GM12875 (cell line): ENCODE results near the gene KLHL7.

Experiments
- H3K4me3 ChIP-seq: one replicate; pipeline ENCODE4 v1.5.1; 2011; ENCODE audit warnings: low read depth, low read length, control low read depth
- TF ChIP-seq, protein P1 (sequence below): IDR thresholded peaks from 2 replicates; pipeline ENCODE4 v1.5.1; 2011; ENCODE audit warnings: low read depth, mild to moderate bottlenecking, control low read depth, inconsistent platforms, low read length, moderate library complexity, borderline replicate concordance; ENCODE audit not compliant: insufficient read depth

Gene KLHL7

DNA sequence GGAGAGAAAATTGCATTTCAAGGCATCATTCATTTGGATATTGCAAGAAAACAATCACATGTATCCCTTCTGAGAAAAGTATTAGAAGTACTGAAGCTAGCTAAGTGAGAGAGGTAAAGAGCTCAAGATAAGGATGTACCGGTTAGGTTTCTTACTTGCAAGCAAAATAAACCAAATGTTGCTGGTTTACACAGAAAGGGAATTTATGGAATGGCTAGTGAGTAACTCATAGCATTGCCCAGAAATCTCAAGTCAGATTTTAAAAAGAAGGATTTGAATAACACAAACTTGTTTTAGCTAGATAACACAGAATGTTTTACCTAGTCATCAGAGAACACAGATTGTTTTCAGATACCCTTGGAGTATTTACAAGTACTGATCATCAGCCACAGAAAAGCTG lies 30.6 kb downstream of the KLHL7 start:
- H3K4me3 ChIP-seq, result no peak overlapping the region
- TF ChIP-seq, protein P1, sequence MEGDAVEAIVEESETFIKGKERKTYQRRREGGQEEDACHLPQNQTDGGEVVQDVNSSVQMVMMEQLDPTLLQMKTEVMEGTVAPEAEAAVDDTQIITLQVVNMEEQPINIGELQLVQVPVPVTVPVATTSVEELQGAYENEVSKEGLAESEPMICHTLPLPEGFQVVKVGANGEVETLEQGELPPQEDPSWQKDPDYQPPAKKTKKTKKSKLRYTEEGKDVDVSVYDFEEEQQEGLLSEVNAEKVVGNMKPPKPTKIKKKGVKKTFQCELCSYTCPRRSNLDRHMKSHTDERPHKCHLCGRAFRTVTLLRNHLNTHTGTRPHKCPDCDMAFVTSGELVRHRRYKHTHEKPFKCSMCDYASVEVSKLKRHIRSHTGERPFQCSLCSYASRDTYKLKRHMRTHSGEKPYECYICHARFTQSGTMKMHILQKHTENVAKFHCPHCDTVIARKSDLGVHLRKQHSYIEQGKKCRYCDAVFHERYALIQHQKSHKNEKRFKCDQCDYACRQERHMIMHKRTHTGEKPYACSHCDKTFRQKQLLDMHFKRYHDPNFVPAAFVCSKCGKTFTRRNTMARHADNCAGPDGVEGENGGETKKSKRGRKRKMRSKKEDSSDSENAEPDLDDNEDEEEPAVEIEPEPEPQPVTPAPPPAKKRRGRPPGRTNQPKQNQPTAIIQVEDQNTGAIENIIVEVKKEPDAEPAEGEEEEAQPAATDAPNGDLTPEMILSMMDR, result no peak

DNA sequence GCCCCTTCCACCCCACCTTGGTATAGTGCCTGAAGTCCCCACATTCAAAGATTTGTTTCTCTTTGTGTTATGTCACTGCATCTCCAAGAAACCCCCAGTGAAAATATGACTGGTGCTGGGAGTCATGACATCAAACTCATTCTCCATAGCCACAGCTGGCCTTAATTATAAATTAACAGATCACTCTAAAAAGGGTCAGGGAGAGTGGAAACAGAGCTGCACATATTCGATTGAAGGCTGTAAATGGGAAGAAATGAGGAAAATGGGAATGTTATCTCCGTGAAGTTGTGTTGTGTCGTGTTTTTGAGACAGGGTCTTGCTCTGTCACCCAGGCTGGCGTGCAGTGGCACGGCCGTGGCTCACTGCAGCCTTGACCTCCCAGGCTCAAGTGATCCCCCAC lies 52.1 kb downstream of the KLHL7 start:
- H3K4me3 ChIP-seq, result no peak overlapping the region
- TF ChIP-seq, protein P1, result no peak

GRCh38 chr7:23158546-23158945 lies 53.0 kb downstream of the KLHL7 start:
- TF ChIP-seq, protein P1, result no peak
- no peak overlapping the region for H3K4me3 ChIP-seq

DNA sequence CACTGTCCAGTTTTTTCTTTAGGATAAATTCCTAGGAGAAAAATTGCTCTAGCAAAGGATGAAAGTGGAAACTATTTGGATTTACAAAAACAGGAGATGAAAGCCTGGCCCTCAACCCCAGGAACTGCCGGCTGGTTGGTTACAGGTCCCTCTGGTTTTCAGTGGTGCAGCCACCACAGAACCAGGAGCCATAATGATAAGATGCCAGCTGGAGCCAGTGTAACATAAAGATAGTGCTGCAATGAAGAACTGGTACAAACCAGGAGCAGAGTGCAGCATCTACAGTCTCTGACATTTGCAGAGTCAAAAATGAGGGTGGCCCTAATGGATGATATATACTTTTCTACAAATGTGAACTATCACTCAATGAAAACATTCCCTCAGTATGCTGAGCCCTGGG lies 55.9 kb downstream of the KLHL7 start:
- no peak overlapping the region for H3K4me3 ChIP-seq
- TF ChIP-seq, protein P1, result no peak

GRCh38 chr7:23164846-23165245 lies 59.3 kb downstream of the KLHL7 start:
- TF ChIP-seq, protein P1, result no peak
- H3K4me3 ChIP-seq, result no peak overlapping the region

GRCh38 chr7:23165316-23165715 lies 59.7 kb downstream of the KLHL7 start:
- H3K4me3 ChIP-seq, result no peak overlapping the region
- TF ChIP-seq, protein P1, result no peak

GRCh38 chr7:23167691-23168090 lies 62.1 kb downstream of the KLHL7 start:
- TF ChIP-seq, protein P1, result no peak
- no peak overlapping the region for H3K4me3 ChIP-seq
